ENCODE measurements around the gene HS3ST1.

Gene HS3ST1

GRCh38 chr4:11348449-11349088, 80.1 kb downstream of the HS3ST1 start:
- no peak overlapping the region for H3K27ac ChIP-seq
- TF ChIP-seq CTCF (conservative IDR thresholded peaks at IDR 0.05) = no peak

GRCh38 chr4:11344916-11345315, 83.8 kb downstream of the HS3ST1 start:
- no peak for TF ChIP-seq CTCF (conservative IDR thresholded peaks at IDR 0.05)
- no peak overlapping the region for H3K27ac ChIP-seq

GRCh38 chr4:11343536-11343935, 85.2 kb downstream of the HS3ST1 start:
- TF ChIP-seq CTCF (conservative IDR thresholded peaks at IDR 0.05) = no peak
- H3K27ac ChIP-seq = no peak overlapping the region
